Measurements from ENCODE around the gene ARL5C.

GRCh38 chr17:39114723-39115122, 51.2 kb downstream of the ARL5C start:
- TF ChIP-seq, protein P1, sequence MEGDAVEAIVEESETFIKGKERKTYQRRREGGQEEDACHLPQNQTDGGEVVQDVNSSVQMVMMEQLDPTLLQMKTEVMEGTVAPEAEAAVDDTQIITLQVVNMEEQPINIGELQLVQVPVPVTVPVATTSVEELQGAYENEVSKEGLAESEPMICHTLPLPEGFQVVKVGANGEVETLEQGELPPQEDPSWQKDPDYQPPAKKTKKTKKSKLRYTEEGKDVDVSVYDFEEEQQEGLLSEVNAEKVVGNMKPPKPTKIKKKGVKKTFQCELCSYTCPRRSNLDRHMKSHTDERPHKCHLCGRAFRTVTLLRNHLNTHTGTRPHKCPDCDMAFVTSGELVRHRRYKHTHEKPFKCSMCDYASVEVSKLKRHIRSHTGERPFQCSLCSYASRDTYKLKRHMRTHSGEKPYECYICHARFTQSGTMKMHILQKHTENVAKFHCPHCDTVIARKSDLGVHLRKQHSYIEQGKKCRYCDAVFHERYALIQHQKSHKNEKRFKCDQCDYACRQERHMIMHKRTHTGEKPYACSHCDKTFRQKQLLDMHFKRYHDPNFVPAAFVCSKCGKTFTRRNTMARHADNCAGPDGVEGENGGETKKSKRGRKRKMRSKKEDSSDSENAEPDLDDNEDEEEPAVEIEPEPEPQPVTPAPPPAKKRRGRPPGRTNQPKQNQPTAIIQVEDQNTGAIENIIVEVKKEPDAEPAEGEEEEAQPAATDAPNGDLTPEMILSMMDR (IDR thresholded peaks at IDR 0.05) = no peak
- no peak for TF ChIP-seq EZH2phosphoT487 (IDR thresholded peaks at IDR 0.05)
